Thoracic aorta (tissue), 2 donors: Measurements from ENCODE around the gene RHEBL1. TPM values are rescaled to one million over a fixed set of nuclear protein-coding genes. Genes with fewer than 3 reads are reported as not detected.

Experiments
- ATAC-seq: fragments of 150-250 bp; one replicate; pipeline ENCODE4 v1.8.0; 2017; ENCODE audit warnings: low read depth; ENCODE audit not compliant: insufficient number of reproducible peaks, low FRiP score
- DNase-seq: peaks from one replicate; pipeline ENCODE4 v3.0.0-alpha.2; 2020; ENCODE audit warnings: low spot score
- H3K27ac ChIP-seq, 2 donors: fragments of 200-600 bp; sonication (generic); 1 replicate in 1 of 2; 2 replicates in 1 of 2; pipeline ENCODE4 v1.5.1; 2016; ENCODE audit warnings: mild to moderate bottlenecking in 2 of 2, moderate library complexity in 2 of 2
- H3K27me3 ChIP-seq: fragments of 200-600 bp; sonication (generic); replicated peaks from 2 replicates; pipeline ENCODE4 v1.6.0; 2016; ENCODE audit warnings: mild to moderate bottlenecking; ENCODE audit not compliant: insufficient read depth
- H3K36me3 ChIP-seq: fragments of 200-600 bp; sonication (generic); one replicate; pipeline ENCODE4 v1.5.1; 2016
- H3K4me1 ChIP-seq, 2 donors: fragments of 200-600 bp; sonication (generic); 1 replicate in 1 of 2; 2 replicates in 1 of 2; pipeline versions ENCODE4 v1.5.1 to v1.6.0; 2016; ENCODE audit warnings: low read depth in 2 of 2, mild to moderate bottlenecking in 1 of 2; ENCODE audit not compliant: control insufficient read depth in 1 of 2
- H3K4me3 ChIP-seq: fragments of 200-600 bp; sonication (generic); 2 replicates; pipeline ENCODE4 v1.5.1; 2016; ENCODE audit warnings: mild to moderate bottlenecking
- H3K9me3 ChIP-seq: fragments of 200-600 bp; sonication (generic); 2 replicates; pipeline ENCODE4 v1.5.1; 2016
- CTCF ChIP-seq: fragments of 200-600 bp; sonication (generic); IDR thresholded peaks from one replicate; pipeline ENCODE4 v1.5.1; 2019; ENCODE audit warnings: antibody characterized with exemption
- total RNA-seq, 2 donors: library from RNA; depleted of rRNA; stranded (reverse); fragments of >200 nt; gene quantifications; one replicate each; pipeline versions ENCODE4 v1.1.0 to v1.2.3, GENCODE V29; 2016

RHEBL1 gene
- total RNA-seq, 2 donors from 2014 or later = 1.3 TPM; not detected in 1

GRCh38 chr12:49089821-49090773 is 20.3 kb upstream of the RHEBL1 start:
- no peak for DNase-seq
- peaks cover 8% of the 10 kb centered on the region for H3K27me3 ChIP-seq

GRCh38 chr12:49088932-49089330 is 19.2 kb upstream of the RHEBL1 start:
- Histone ChIP-seq H3K4me1 (peaks cover 22 to 42% of the 10 kb centered on the region in 2 donors), H3K27me3 (peaks cover 8% of the 10 kb centered on the region)

More at GRCh38 chr12:49089821-49090773, 20.3 kb upstream of the RHEBL1 start:
- peak; percentile 13 for TF ChIP-seq CTCF
- no peaks in the 10 kb centered on the region for H3K9me3 ChIP-seq
- no peaks in the 10 kb centered on the region for H3K36me3 ChIP-seq
- ATAC-seq = no peak
- peak overlapping the region; percentile 65 for H3K4me3 ChIP-seq
- H3K4me1 ChIP-seq = peaks cover 32 to 54% of the 10 kb centered on the region in 2 donors
- no peak overlapping the region for H3K27ac ChIP-seq

GRCh38 chr12:49088150-49088931 is 18.6 kb upstream of the RHEBL1 start:
- DNase-seq = peak; percentile 37
- no peaks in the 10 kb centered on the region for H3K36me3 ChIP-seq
- peaks cover 8% of the 10 kb centered on the region for H3K27me3 ChIP-seq
- ATAC-seq = peak; percentile 89
- peaks cover 19 to 38% of the 10 kb centered on the region in 2 donors for H3K4me1 ChIP-seq
- H3K9me3 ChIP-seq = no peaks in the 10 kb centered on the region
- peak; percentile 87 for TF ChIP-seq CTCF
- H3K4me3 ChIP-seq = peak overlapping the region; percentile 56
- no peak overlapping the region for H3K27ac ChIP-seq

More at GRCh38 chr12:49088932-49089330, 19.2 kb upstream of the RHEBL1 start:
- DNase-seq (no peak), ATAC-seq (no peak)
- H3K9me3 ChIP-seq = no peaks in the 10 kb centered on the region
- no peak overlapping the region for H3K4me3 ChIP-seq
- no peak for TF ChIP-seq CTCF
- no peaks in the 10 kb centered on the region for H3K36me3 ChIP-seq
- H3K27ac ChIP-seq = no peak overlapping the region

- no peak for TF ChIP-seq CTCF
- Histone ChIP-seq H3K27ac (no peak overlapping the region), H3K36me3 (no peaks in the 10 kb centered on the region), H3K4me1 (peaks cover 11 to 21% of the 10 kb centered on the region in 2 donors), H3K9me3 (no peaks in the 10 kb centered on the region), H3K27me3 (no peaks in the 10 kb centered on the region), H3K4me3 (no peak overlapping the region)
- ATAC-seq (no peak), DNase-seq (no peak)
These were observed 16.3 kb upstream of the RHEBL1 start for GRCh38 chr12:49086116-49086515.

GRCh38 chr12:49084438-49084837 is 14.7 kb upstream of the RHEBL1 start:
- H3K4me3 ChIP-seq = no peak overlapping the region
- no peak overlapping the region for H3K27ac ChIP-seq
- peaks cover 0 to 6% of the 10 kb centered on the region in 2 donors for H3K4me1 ChIP-seq
- H3K36me3 ChIP-seq = no peaks in the 10 kb centered on the region
- ATAC-seq (no peak), DNase-seq (no peak)
- no peaks in the 10 kb centered on the region for H3K9me3 ChIP-seq
- no peak for TF ChIP-seq CTCF
- no peaks in the 10 kb centered on the region for H3K27me3 ChIP-seq
